Measurements from ENCODE around the gene PLPPR1.

GRCh38 chr9:101022704-101023103 is 5.8 kb upstream of the PLPPR1 start:
- TF ChIP-seq CTCF (conservative IDR thresholded peaks at IDR 0.05) = no peak
- TF ChIP-seq ZFX (IDR thresholded peaks at IDR 0.05) = no peak
